OCI-LY3 (cell line): ENCODE data around the gene PRTFDC1.

Experiments used
- EZH2phosphoT487 ChIP-seq: fragments of 200-600 bp; shearing (Covaris generic); IDR thresholded peaks from 2 replicates; pipeline ENCODE4 v1.6.1; 2018; ENCODE audit warnings: antibody characterized with exemption, mixed run types, low read depth
- TF ChIP-seq, protein P1 (sequence below): fragments of 200-600, 300-600 bp; sonication (generic); IDR thresholded peaks from 2 replicates; pipeline ENCODE4 v1.5.1; 2014; ENCODE audit warnings: antibody characterized with exemption, low read length, low read depth

DNA sequence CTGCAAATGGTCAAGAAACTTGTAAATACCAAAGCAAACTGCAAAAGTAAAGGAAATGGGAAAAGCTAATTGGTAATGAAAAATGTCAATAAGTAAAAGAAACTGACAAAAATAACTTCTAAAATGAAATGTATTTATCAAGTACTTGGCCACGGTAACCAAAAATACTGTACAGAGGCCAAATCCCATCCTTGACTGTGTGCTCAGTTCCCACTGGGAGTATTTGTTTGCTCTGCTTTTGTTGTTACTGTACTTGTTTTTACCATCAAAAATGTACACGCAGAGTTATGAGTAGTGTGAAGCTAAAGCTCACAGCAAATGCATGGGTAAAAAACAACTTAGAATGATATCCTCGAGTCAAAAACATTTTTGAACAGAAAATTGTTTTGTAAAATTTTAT lies 32.5 kb upstream of the PRTFDC1 start:
- no peak for TF ChIP-seq EZH2phosphoT487
- TF ChIP-seq, protein P1, sequence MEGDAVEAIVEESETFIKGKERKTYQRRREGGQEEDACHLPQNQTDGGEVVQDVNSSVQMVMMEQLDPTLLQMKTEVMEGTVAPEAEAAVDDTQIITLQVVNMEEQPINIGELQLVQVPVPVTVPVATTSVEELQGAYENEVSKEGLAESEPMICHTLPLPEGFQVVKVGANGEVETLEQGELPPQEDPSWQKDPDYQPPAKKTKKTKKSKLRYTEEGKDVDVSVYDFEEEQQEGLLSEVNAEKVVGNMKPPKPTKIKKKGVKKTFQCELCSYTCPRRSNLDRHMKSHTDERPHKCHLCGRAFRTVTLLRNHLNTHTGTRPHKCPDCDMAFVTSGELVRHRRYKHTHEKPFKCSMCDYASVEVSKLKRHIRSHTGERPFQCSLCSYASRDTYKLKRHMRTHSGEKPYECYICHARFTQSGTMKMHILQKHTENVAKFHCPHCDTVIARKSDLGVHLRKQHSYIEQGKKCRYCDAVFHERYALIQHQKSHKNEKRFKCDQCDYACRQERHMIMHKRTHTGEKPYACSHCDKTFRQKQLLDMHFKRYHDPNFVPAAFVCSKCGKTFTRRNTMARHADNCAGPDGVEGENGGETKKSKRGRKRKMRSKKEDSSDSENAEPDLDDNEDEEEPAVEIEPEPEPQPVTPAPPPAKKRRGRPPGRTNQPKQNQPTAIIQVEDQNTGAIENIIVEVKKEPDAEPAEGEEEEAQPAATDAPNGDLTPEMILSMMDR: no peak
